OCI-LY1 (cell line): Measurements from ENCODE around the gene GRIK3.

Experiments used
- H2AFZ ChIP-seq: fragments of 200-600 bp; sonication (generic), shearing (Covaris generic); 2 replicates; pipeline ENCODE4 v1.6.0; 2014; ENCODE audit warnings: antibody characterized with exemption, mild to moderate bottlenecking, low read length
- H3F3A ChIP-seq: fragments of 200-600 bp; sonication (generic), shearing (Covaris generic); 2 replicates; pipeline ENCODE4 v1.6.0; 2014; ENCODE audit warnings: mild to moderate bottlenecking, antibody characterized with exemption, low read length, moderate library complexity; ENCODE audit not compliant: insufficient read depth
- H3K27ac ChIP-seq: fragments of 200-600 bp; sonication (generic); 2 replicates; pipeline ENCODE4 v1.5.1; 2014; ENCODE audit warnings: low read length, mixed run types, mild to moderate bottlenecking, low read depth; ENCODE audit not compliant: poor library complexity, severe bottlenecking
- H3K27me3 ChIP-seq: fragments of 200-600 bp; sonication (generic); 2 replicates; pipeline ENCODE4 v1.6.0; 2014; ENCODE audit warnings: antibody characterized with exemption, mild to moderate bottlenecking, low read length, moderate library complexity; ENCODE audit not compliant: insufficient read depth
- H3K36me3 ChIP-seq: fragments of 200-600 bp; sonication (generic); 2 replicates; pipeline ENCODE4 v1.6.1; 2014; ENCODE audit warnings: mild to moderate bottlenecking, antibody characterized with exemption, low read length, moderate library complexity, mixed read lengths; ENCODE audit not compliant: insufficient read depth
- H3K4me1 ChIP-seq: fragments of 200-600 bp; sonication (generic); 2 replicates; pipeline ENCODE4 v1.5.1; 2014; ENCODE audit warnings: mild to moderate bottlenecking, low read length, moderate library complexity; ENCODE audit not compliant: insufficient read depth, severe bottlenecking
- H3K4me2 ChIP-seq: fragments of 200-600 bp; sonication (generic), shearing (Covaris generic); 2 replicates; pipeline ENCODE4 v1.6.1; 2014; ENCODE audit warnings: low read length
- H3K4me3 ChIP-seq: fragments of 200-600 bp; sonication (generic); 2 replicates; pipeline ENCODE4 v1.5.1; 2014; ENCODE audit warnings: low read length, low read depth, mild to moderate bottlenecking, mixed read lengths; ENCODE audit not compliant: poor library complexity, severe bottlenecking
- H3K79me2 ChIP-seq: fragments of 200-600 bp; shearing (Covaris generic); 2 replicates; pipeline ENCODE4 v1.6.1; 2016; ENCODE audit warnings: mixed run types, low read length, mixed read lengths; ENCODE audit not compliant: insufficient read depth
- H3K9ac ChIP-seq: fragments of 200-600 bp; sonication (generic), shearing (Covaris generic); 2 replicates; pipeline ENCODE4 v1.6.1; 2014; ENCODE audit warnings: mild to moderate bottlenecking, low read length, mixed read lengths
- H3K9me2 ChIP-seq: fragments of 200-600 bp; sonication (generic), shearing (Covaris generic); 2 replicates; pipeline ENCODE4 v1.6.1; 2014; ENCODE audit warnings: low read depth, mild to moderate bottlenecking, low read length, mixed read lengths
- H3K9me3 ChIP-seq: fragments of 200-600 bp; shearing (Covaris generic); 2 replicates; pipeline ENCODE4 v1.6.1; 2014; ENCODE audit warnings: low read length, mixed read lengths
- H4K20me1 ChIP-seq: fragments of 200-600 bp; sonication (generic), shearing (Covaris generic); 2 replicates; pipeline ENCODE4 v1.6.0; 2016; ENCODE audit warnings: mild to moderate bottlenecking, low read length; ENCODE audit not compliant: insufficient read depth
- CTCF ChIP-seq: fragments of 200-600 bp; sonication (generic), shearing (Covaris generic); IDR thresholded peaks from 2 replicates; pipeline ENCODE4 v1.5.1; 2017; ENCODE audit warnings: mild to moderate bottlenecking, antibody characterized with exemption, low read length, moderate library complexity, mixed read lengths
- EZH2 ChIP-seq: fragments of 200-600 bp; sonication (generic), shearing (Covaris generic); IDR thresholded peaks from 2 replicates; pipeline ENCODE4 v1.8.0; 2017; ENCODE audit warnings: borderline replicate concordance, mixed run types, mild to moderate bottlenecking, antibody characterized with exemption, low read length, moderate library complexity, mixed read lengths

The GRIK3 gene

DNA sequence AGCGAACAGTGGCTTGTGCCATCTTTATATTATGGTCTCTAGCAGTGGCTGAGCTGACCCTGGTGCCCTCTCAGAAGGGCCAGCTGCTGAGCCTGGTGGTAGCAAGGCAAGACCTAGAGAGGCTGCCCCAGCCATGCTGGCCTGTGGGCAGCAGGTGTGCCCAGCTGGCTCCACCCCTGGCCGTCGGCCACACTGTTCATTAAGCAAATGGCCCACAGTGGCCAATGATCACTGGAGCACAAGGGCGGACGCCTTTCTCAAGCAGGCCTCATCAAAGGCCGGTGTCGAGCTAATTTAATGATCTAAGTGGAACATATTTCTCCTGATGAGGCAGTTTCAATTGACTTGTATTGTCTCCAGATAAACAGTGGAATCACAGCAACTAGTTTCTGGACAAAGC lies 89.4 kb downstream of the GRIK3 start:
- no peaks in the 10 kb centered on the region for H3K36me3 ChIP-seq
- no peak overlapping the region for H3K9ac ChIP-seq
- no peaks in the 10 kb centered on the region for H3K9me2 ChIP-seq
- no peak overlapping the region for H3K4me2 ChIP-seq
- H3K4me1 ChIP-seq: no peaks in the 10 kb centered on the region
- H3K79me2 ChIP-seq: no peaks in the 10 kb centered on the region
- no peaks in the 10 kb centered on the region for H3F3A ChIP-seq
- no peak overlapping the region for H3K27ac ChIP-seq
- H3K9me3 ChIP-seq: no peaks in the 10 kb centered on the region
- TF ChIP-seq EZH2: no peak
- TF ChIP-seq CTCF: no peak
- no peaks in the 10 kb centered on the region for H3K27me3 ChIP-seq
- no peaks in the 10 kb centered on the region for H4K20me1 ChIP-seq
- no peak overlapping the region for H2AFZ ChIP-seq
- no peak overlapping the region for H3K4me3 ChIP-seq

DNA sequence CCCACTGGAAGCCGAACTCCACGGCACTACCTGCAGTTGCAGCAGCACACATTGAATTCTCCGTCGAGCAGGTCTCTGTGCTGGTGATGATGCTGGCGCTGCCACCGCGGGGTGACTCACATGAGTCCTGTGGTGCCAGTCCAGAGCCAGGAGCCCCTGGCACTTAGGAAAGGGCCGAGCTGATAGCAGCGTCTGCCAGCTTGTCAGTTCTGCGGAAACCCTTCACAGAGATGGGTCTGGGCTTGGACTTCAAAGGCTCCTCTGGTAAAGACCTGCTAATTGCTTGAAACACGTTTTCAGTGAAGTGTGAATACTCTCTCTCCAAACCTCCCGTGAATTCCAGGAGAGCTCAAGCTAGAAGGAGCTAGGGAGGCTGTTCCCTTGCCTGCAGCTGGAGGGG lies 92.2 kb downstream of the GRIK3 start:
- no peaks in the 10 kb centered on the region for H3F3A ChIP-seq
- H3K4me1 ChIP-seq: no peaks in the 10 kb centered on the region
- H3K9me3 ChIP-seq: no peaks in the 10 kb centered on the region
- H4K20me1 ChIP-seq: no peaks in the 10 kb centered on the region
- H3K9ac ChIP-seq: no peak overlapping the region
- no peak overlapping the region for H3K27ac ChIP-seq
- no peaks in the 10 kb centered on the region for H3K9me2 ChIP-seq
- no peaks in the 10 kb centered on the region for H3K36me3 ChIP-seq
- no peak overlapping the region for H2AFZ ChIP-seq
- H3K27me3 ChIP-seq: no peaks in the 10 kb centered on the region
- no peak overlapping the region for H3K4me2 ChIP-seq
- no peak for TF ChIP-seq CTCF
- TF ChIP-seq EZH2: no peak
- H3K4me3 ChIP-seq: no peak overlapping the region
- no peaks in the 10 kb centered on the region for H3K79me2 ChIP-seq

GRCh38 chr1:36941316-36941978 lies 92.9 kb downstream of the GRIK3 start:
- Histone ChIP-seq H3K9ac (no peak overlapping the region), H3K4me3 (no peak overlapping the region), H3K9me3 (no peaks in the 10 kb centered on the region), H3K27me3 (no peaks in the 10 kb centered on the region), H3K36me3 (no peaks in the 10 kb centered on the region), H3K4me1 (no peaks in the 10 kb centered on the region), H3F3A (no peaks in the 10 kb centered on the region), H3K27ac (no peak overlapping the region), H3K9me2 (no peaks in the 10 kb centered on the region), H2AFZ (no peak overlapping the region), H4K20me1 (no peaks in the 10 kb centered on the region), H3K4me2 (no peak overlapping the region), H3K79me2 (no peaks in the 10 kb centered on the region)
- TF ChIP-seq EZH2 (no peak), CTCF (no peak)
